Neural progenitor cell (in vitro differentiated cells): ENCODE results near the gene PAX6.

Source experiments
- EZH2 ChIP-seq: fragments of 200-600 bp; sonication (generic); IDR thresholded peaks from 2 replicates; pipeline ENCODE4 v1.6.1; 2017; ENCODE audit warnings: antibody characterized with exemption, mild to moderate bottlenecking, moderate library complexity
- TF ChIP-seq, protein P1 (sequence below): fragments of 200-600 bp; sonication (generic); IDR thresholded peaks from 2 replicates; pipeline ENCODE4 v1.5.1; 2017; ENCODE audit warnings: antibody characterized with exemption, mild to moderate bottlenecking

DNA sequence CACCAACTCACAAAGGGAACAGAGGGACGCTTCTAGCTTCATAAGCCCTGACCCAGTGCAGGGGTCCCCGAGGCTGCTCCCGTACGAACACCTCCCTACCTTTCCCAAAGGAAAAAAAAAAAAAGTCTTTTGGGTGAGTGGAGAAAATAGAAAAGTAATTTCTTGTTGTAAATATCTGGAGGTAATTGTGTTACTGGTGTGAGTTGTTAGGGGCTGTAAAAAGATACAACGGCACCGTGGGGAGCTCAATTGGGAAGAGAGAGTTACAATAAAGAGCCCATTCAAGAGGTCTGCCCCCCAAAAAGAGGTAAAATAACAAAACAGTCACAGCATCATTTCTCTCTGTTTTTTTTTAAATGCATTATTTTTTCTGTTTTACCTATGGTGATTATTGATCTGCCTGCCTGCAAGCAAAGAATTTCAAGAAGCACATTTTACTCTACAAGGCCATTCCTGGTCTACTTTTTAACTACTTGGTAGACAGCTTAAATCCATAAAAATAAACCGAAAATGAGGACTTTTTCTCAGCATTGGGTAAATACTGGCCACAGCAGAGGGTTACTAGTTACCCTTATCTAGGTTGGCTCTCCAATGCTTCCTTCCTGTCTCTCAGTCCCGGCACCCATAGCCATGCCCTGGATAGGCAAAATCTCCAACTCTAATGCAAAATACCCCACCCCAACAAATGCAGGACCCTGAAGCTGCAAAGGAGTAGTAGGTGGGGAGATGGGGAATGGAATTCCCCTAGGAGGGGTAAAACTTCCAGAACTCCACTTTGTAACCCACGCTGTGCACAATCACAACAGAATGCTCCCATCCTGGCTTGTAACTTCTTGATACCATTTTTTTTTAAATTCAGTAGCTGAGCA is 3.1 kb downstream of the PAX6 start:
- TF ChIP-seq, protein P1, sequence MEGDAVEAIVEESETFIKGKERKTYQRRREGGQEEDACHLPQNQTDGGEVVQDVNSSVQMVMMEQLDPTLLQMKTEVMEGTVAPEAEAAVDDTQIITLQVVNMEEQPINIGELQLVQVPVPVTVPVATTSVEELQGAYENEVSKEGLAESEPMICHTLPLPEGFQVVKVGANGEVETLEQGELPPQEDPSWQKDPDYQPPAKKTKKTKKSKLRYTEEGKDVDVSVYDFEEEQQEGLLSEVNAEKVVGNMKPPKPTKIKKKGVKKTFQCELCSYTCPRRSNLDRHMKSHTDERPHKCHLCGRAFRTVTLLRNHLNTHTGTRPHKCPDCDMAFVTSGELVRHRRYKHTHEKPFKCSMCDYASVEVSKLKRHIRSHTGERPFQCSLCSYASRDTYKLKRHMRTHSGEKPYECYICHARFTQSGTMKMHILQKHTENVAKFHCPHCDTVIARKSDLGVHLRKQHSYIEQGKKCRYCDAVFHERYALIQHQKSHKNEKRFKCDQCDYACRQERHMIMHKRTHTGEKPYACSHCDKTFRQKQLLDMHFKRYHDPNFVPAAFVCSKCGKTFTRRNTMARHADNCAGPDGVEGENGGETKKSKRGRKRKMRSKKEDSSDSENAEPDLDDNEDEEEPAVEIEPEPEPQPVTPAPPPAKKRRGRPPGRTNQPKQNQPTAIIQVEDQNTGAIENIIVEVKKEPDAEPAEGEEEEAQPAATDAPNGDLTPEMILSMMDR: no peak
- TF ChIP-seq EZH2: no peak
